Activated T-helper 17 cell treated with anti-CD3 and anti-CD28 coated beads, Interleukin-2, amount 50 U/mL, for 72 hours (primary cell): ENCODE measurements around the gene ST8SIA1. TPM values are rescaled to one million over a fixed set of nuclear protein-coding genes. Genes with fewer than 3 reads are reported as not detected.

Source experiments
- ATAC-seq: fragments of 150-1000 bp; cut with Tn5 transposase; replicated peaks from 2 replicates; pipeline ENCODE4 v1.10.0; 2021; ENCODE audit warnings: mild to moderate bottlenecking, moderate library complexity
- H3K27ac Mint-ChIP-seq: one replicate; pipeline ENCODE4 v1.8.0; 2022; ENCODE audit warnings: mixed read lengths
- H3K27me3 Mint-ChIP-seq: one replicate; pipeline ENCODE4 v1.8.0; 2022; ENCODE audit warnings: mixed read lengths
- H3K36me3 Mint-ChIP-seq: one replicate; pipeline ENCODE4 v1.8.0; 2022; ENCODE audit warnings: low read depth, mild to moderate bottlenecking, mixed read lengths
- H3K4me1 Mint-ChIP-seq: one replicate; pipeline ENCODE4 v1.8.0; 2022; ENCODE audit warnings: mixed read lengths
- H3K4me3 Mint-ChIP-seq: one replicate; pipeline ENCODE4 v1.8.0; 2022; ENCODE audit warnings: mild to moderate bottlenecking, mixed read lengths
- H3K9me3 Mint-ChIP-seq: one replicate; pipeline ENCODE4 v1.8.0; 2022; ENCODE audit warnings: mixed read lengths
- total RNA-seq, 2 donors: library from RNA; stranded (reverse); gene quantifications; one replicate each; pipeline ENCODE4 v1.2.3, GENCODE V29; 2022

ST8SIA1 gene
- total RNA-seq, 2 donors from 2014 or later = 2.5 to 3.6 TPM

DNA sequence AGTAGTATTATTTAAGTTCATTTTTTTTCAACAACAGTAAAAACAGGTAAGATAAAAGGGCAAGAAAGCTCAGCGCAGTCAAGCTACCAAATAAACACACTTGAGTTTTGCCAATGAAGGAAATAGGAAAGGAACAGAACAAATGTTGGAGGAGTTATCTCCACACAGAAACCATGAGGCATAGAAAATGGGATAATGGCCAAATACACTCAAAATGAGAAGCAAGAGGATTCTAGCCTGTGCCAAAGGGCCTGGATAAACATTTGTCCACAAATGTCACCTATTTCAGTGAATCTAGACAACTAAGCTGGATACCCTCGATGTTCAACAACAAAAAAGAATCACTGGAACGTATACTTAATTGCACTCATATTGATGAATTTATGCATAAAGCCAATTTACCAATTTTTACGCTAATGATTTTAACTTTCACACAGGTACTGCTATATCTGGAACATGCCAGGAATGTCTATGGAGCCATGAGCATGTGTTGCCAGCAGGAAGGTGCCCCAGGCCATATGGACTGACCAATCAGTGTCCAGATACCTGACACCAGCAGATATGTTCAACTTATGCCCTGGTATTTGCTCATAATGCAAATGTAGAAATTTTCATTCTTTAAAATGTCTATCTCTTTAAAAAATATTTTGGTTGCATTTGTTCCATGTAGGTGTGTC is 21.1 kb downstream of the ST8SIA1 start:
- Mint-ChIP-seq H3K4me3 (no peak overlapping the region), H3K27ac (no peak overlapping the region), H3K27me3 (no peaks in the 10 kb centered on the region), H3K36me3 (no peaks in the 10 kb centered on the region), H3K9me3 (no peaks in the 10 kb centered on the region), H3K4me1 (no peaks in the 10 kb centered on the region)
- no peak for ATAC-seq

DNA sequence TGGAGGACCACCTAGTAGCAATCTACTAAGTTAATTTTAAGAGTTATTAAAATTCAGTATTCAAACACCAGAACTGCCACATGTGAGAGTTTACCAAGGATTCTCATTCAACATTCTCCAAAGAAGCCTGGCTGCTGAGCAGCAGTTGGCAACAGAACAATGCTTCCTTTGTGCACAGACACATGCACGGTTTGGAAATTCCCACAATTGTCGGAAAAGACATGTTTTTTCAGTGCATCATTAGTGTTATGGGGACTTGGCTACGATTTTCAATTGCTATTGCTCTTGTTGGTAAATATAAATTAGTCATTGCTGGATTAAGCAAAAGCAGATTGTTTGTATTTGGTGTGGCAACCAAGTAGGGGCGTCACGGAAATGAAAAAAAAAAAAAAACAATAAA is 22.2 kb downstream of the ST8SIA1 start:
- no peak for ATAC-seq
- Mint-ChIP-seq H3K4me3 (no peak overlapping the region), H3K27me3 (no peaks in the 10 kb centered on the region), H3K27ac (no peak overlapping the region), H3K36me3 (no peaks in the 10 kb centered on the region), H3K9me3 (no peaks in the 10 kb centered on the region), H3K4me1 (no peaks in the 10 kb centered on the region)

DNA sequence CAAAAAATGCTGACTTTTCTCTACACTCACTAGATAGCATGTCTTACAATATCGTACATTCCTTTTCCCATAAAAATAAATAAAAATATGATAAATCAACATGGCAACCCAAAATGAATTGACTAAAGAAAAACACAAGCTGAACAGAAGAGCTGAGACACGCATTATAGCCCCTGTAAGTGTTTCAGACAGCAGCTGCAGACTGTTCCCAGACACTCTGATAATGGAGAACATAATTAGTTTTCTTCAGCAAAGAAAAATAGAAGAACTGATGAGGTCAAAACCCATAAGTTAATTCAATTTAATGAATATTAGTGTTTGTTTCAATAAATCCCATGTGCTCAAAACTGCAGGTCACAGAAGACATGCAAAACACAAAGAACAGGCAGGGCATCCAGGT is 23.8 kb downstream of the ST8SIA1 start:
- Mint-ChIP-seq H3K36me3 (no peaks in the 10 kb centered on the region), H3K9me3 (no peaks in the 10 kb centered on the region), H3K4me3 (no peak overlapping the region), H3K27ac (no peak overlapping the region), H3K27me3 (no peaks in the 10 kb centered on the region), H3K4me1 (no peaks in the 10 kb centered on the region)
- ATAC-seq = no peak

DNA sequence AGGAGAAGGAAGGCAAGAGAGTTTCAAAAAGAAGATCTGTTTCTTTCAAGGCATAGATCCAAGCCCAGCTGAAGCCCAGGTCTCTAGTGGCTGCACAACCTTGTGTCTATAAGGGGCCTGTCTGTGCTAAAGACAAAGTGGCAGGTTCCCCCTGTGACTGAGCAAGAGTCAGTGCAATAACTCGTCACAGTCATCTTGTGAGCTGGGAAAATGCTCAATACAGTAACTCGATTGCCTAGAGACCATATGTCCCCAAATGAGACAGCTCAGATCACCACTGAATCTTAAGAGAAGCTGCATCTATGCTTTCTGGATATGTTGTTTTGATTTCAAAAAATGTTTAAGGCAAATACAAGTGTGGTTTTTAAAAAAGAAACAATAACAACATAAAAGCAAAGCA is 24.2 kb downstream of the ST8SIA1 start:
- H3K27me3 Mint-ChIP-seq = no peaks in the 10 kb centered on the region
- no peaks in the 10 kb centered on the region for H3K36me3 Mint-ChIP-seq
- no peak overlapping the region for H3K4me3 Mint-ChIP-seq
- no peaks in the 10 kb centered on the region for H3K9me3 Mint-ChIP-seq
- H3K4me1 Mint-ChIP-seq = no peaks in the 10 kb centered on the region
- ATAC-seq = no peak
- H3K27ac Mint-ChIP-seq = no peak overlapping the region

DNA sequence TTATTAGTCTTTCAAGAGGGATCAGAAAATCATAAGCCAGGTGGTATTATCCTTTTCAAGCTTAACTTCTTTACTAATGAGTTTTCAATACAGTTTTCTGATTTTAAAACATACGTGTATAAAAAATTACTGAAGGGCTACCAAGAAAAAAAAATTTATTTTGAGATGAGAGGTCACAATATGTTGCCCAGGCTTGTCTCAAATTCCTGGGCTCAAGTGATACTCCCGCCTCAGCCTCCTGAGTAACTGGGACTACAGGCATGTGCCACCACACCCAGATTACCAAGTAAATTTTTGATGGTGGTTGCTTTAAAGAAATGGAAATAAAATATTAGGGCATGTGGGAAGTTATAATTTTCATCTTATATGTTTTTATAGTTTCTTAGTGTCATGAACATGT is 26.7 kb downstream of the ST8SIA1 start:
- no peak for ATAC-seq
- Mint-ChIP-seq H3K9me3 (no peaks in the 10 kb centered on the region), H3K4me1 (no peaks in the 10 kb centered on the region), H3K36me3 (no peaks in the 10 kb centered on the region), H3K27ac (peak overlapping the region; percentile 58), H3K4me3 (no peak overlapping the region), H3K27me3 (no peaks in the 10 kb centered on the region)

DNA sequence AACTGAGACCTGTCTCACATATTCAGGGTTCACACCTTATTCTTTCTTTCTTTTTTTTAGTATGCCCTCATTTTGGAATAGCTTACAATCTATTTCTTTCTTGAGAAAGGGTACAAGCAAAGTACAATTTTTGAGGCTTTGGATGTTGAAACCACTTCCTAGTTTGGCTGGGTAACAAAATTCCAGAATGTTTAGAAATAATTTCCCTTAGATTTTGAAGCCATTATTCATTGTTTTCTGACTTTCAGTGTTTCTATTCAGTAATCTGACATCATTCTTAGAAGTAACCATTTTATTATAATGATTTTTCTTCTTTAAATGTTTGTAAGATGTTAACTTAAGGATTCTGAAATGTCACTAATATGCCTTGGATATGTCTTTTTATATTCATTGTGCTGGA is 28.2 kb downstream of the ST8SIA1 start:
- Mint-ChIP-seq H3K4me1 (no peaks in the 10 kb centered on the region), H3K27ac (no peak overlapping the region), H3K9me3 (peaks cover 5% of the 10 kb centered on the region), H3K4me3 (no peak overlapping the region), H3K27me3 (no peaks in the 10 kb centered on the region), H3K36me3 (no peaks in the 10 kb centered on the region)
- ATAC-seq = no peak

DNA sequence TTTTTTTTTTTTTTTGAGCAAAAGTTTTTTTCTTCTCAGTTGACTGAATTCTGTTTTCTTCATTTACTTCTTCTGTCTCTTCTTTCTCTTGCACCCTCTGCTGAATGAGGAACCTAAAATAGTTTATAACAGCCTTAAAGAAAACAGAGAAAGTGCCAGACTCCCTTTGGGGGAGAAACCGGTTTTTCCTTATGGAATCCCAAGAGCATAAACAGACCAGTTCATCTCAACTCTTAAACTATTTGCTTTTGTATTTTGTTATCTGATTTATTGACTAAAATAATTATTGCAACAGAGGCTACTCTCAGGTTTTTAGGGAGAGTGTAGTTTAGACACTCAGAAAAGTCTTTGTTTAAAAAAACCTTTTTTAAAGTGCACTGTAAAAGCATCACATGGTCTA is 30.2 kb downstream of the ST8SIA1 start:
- H3K27ac Mint-ChIP-seq = no peak overlapping the region
- H3K27me3 Mint-ChIP-seq = no peaks in the 10 kb centered on the region
- no peaks in the 10 kb centered on the region for H3K36me3 Mint-ChIP-seq
- H3K4me3 Mint-ChIP-seq = no peak overlapping the region
- peaks cover 5% of the 10 kb centered on the region for H3K9me3 Mint-ChIP-seq
- no peak for ATAC-seq
- H3K4me1 Mint-ChIP-seq = no peaks in the 10 kb centered on the region

DNA sequence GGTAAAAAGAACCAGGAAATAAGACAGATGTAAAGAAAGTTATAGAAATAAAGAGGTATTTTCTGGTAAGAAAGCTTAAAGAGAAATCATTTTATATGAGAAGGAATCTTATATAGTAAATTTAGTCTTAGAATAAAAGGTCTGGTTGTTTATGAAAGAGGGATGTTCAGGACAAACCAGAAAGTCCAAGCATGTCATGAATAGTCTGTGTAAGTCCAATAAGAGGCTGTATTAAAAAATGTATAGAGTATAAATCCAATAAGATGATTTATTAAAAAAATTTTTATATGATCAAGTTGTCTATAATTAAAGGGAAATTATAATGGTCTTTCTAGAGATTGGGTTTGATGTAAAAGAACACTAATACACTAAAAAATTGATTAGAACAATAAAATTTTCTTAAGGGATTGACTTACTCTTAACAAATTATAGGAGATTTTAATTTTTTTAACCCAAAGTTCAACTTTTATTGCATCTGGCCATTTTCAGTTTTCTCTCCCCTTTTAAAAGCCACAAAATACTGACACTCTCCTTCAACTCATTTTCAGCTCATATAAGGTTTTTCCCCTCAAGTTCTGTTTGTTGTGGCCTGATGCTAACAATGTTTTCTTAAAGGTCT is 35.1 kb downstream of the ST8SIA1 start:
- Mint-ChIP-seq H3K9me3 (peaks cover 5% of the 10 kb centered on the region), H3K36me3 (no peaks in the 10 kb centered on the region), H3K4me3 (no peak overlapping the region), H3K4me1 (no peaks in the 10 kb centered on the region), H3K27ac (no peak overlapping the region), H3K27me3 (no peaks in the 10 kb centered on the region)
- ATAC-seq = no peak

DNA sequence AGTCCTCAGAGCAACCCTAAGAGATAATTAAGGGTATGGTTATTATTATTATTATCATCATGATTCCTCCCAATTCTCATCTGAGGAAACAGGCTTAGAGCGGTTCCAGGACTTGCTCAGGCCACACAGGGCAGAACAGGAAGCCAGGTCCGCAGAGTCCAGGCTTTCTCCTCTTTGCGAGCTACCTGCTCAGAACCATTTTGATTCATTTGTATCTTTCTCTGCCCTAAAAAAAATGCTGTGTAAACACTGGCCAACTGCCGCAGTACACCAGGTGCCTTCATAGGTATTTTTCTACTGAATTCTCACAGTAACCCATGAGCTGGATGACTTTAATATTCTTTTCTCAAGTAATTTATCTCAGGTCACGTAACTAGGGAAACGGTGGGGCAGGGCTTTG is 45.3 kb downstream of the ST8SIA1 start:
- Mint-ChIP-seq H3K36me3 (peaks cover 9% of the 10 kb centered on the region), H3K27me3 (no peaks in the 10 kb centered on the region), H3K4me1 (peaks cover 28% of the 10 kb centered on the region), H3K27ac (no peak overlapping the region), H3K4me3 (peak overlapping the region; percentile 82), H3K9me3 (no peaks in the 10 kb centered on the region)
- no peak for ATAC-seq

DNA sequence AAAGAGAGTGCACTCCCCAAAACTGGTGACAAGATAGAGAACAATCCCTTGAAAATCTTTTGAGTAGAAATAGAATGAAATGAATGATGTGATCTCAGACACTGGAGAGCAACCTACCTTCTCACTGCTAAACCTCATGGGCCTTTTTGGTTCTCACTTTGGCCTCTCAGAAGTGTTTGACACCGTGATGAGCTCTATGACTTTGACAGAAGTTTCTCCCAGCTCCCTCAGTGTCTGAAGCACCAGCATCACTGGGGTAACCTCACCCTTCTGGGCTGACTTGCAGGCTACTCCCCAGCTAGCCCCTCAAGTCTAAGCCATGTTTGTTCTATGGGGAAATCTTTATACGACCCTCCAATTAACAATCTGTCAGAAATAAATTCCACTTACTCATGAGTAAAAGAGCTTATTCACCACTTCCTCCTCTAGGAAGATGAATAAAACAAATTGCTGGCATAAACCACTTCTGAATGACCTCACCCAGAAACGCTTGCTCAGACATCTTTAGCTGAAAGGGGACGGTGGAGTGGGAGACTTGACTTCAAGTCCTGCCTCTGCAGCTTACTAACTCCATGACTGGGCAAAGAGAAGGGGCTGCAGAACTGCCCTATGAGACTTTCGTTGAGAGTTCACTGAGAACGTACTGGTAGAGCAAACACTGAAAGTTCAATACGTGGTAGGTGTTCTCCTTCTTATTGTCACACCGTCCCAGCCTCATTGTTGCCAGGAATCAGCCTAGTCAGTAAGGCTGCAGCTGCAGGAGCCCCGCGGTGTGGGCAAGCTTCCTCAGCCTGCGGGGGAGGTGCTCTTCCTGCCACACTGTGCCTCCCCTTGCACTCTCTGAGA is 46.5 kb downstream of the ST8SIA1 start:
- Mint-ChIP-seq H3K27me3 (no peaks in the 10 kb centered on the region), H3K9me3 (no peaks in the 10 kb centered on the region), H3K27ac (peak overlapping the region; percentile 59), H3K36me3 (peaks cover 9% of the 10 kb centered on the region), H3K4me3 (peak overlapping the region; percentile 82), H3K4me1 (peaks cover 28% of the 10 kb centered on the region)
- ATAC-seq = peak; percentile 87

DNA sequence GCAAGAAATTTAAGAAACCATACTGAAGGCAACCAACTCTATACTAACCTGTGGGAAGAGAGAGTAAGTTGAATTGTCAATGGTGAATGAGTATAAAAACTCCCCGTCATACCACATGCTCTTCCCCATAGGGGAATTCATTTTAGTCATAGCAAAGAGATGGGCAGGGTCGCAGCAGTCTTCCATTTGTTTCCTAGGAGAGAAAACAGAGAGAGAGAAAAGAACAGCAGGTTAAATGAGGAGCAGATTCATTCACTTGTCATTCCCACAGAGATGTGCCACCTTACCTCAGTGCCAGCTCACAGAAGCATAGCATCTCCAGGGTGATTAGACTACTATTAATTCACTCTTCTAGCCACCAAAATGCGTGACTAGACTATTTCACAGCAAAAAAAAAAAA is 47.4 kb downstream of the ST8SIA1 start:
- ATAC-seq = peak; percentile 45
- no peaks in the 10 kb centered on the region for H3K27me3 Mint-ChIP-seq
- H3K4me1 Mint-ChIP-seq = peaks cover 28% of the 10 kb centered on the region

DNA sequence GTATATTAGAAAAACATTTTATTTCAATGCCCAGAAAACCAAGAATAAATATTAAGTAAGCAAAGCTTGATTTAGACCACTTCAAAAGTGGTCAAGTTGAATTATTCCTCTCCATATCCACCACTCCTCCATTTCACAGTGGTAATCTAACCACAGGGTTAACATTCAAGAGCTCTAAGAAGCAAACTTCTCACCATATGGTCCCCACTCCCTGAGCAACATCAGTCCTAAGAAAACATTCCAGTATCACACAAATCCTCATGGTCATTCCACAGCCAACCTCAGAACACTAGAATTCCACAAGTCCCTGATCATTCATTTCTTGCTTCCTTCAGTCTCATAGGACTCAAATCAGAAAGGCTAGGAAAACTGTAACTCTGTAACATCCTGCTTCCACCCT is 47.9 kb downstream of the ST8SIA1 start:
- Mint-ChIP-seq H3K4me1 (peaks cover 28% of the 10 kb centered on the region), H3K27ac (peak overlapping the region; percentile 59), H3K4me3 (peak overlapping the region; percentile 82), H3K27me3 (no peaks in the 10 kb centered on the region), H3K36me3 (peaks cover 9% of the 10 kb centered on the region), H3K9me3 (no peaks in the 10 kb centered on the region)
- no peak for ATAC-seq

More for the DNA sequence above, 47.4 kb downstream of the ST8SIA1 start:
- Mint-ChIP-seq H3K4me3 (peak overlapping the region; percentile 82), H3K9me3 (no peaks in the 10 kb centered on the region), H3K36me3 (peaks cover 9% of the 10 kb centered on the region), H3K27ac (peak overlapping the region; percentile 59)

DNA sequence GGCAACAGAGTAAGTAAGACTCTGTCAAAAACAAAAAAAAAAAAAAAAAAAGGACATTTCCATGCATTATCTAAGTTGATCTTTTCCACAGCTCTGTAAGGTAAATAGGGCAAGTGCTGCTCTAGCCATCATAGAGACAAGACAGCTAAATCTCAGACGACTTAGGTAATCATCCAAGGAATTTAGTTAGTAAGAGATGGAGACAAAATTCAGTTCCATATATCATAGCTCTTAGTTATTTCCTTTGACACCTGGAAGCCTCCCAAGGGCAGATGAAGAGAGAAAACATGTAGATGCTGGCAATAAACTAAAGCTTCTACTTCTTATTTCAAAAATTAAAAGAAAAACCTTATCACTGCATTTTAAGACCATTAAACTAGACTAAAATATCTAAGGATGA is 48.7 kb downstream of the ST8SIA1 start:
- peaks cover 28% of the 10 kb centered on the region for H3K4me1 Mint-ChIP-seq
- peaks cover 9% of the 10 kb centered on the region for H3K36me3 Mint-ChIP-seq
- H3K27ac Mint-ChIP-seq = no peak overlapping the region
- no peak for ATAC-seq
- no peaks in the 10 kb centered on the region for H3K9me3 Mint-ChIP-seq
- H3K4me3 Mint-ChIP-seq = no peak overlapping the region
- H3K27me3 Mint-ChIP-seq = no peaks in the 10 kb centered on the region

DNA sequence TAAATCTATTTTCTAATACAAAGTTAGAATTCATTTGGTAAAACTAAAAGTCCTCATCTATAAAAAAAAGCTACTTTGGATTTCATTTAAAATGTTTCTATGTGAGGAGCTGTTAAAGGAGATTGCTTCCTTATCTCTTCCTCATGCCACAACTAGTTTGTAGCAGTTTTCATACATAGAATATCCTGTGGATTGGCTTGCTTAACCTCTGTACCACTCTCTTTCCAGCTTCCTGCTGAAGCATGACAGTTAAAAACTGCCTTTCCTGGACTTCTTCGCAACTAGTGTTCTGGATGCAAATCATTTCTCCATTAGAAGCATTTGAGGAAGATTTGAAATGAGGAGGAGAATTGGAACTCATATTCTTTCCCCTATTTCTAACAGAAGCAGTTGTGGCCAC is 49.6 kb downstream of the ST8SIA1 start:
- no peak for ATAC-seq
- no peak overlapping the region for H3K4me3 Mint-ChIP-seq
- no peaks in the 10 kb centered on the region for H3K9me3 Mint-ChIP-seq
- peaks cover 22% of the 10 kb centered on the region for H3K4me1 Mint-ChIP-seq
- no peaks in the 10 kb centered on the region for H3K27me3 Mint-ChIP-seq
- H3K27ac Mint-ChIP-seq = no peak overlapping the region
- H3K36me3 Mint-ChIP-seq = peaks cover 9% of the 10 kb centered on the region

DNA sequence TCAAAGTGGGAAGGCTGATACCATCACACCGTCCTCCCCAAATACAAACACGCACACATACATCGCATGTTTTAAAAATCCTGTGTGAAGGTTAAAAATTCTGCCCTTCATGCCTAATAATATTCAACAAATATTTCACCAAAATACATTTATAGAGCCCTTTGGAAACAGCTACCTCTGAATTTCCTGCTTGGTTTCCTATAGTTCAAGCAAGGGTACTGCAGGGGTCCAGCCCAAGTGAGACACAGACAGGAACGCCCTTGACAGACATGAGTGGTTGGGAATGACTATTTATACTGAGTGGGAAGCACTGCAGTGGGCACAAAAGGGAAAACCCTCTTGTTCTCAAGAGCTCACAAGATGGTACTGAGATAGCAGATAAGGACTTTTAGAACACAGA is 51.0 kb downstream of the ST8SIA1 start:
- Mint-ChIP-seq H3K27me3 (no peaks in the 10 kb centered on the region), H3K4me3 (no peak overlapping the region), H3K4me1 (peaks cover 18% of the 10 kb centered on the region), H3K27ac (no peak overlapping the region), H3K9me3 (no peaks in the 10 kb centered on the region), H3K36me3 (peaks cover 9% of the 10 kb centered on the region)
- no peak for ATAC-seq
